ENCODE data around the gene LRMDA.

The LRMDA gene

GRCh38 chr10:76191336-76191735 lies 759.9 kb downstream of the LRMDA start:
- no peak for TF ChIP-seq CTCF (IDR thresholded peaks at IDR 0.05; ENCODE audit: control insufficient read depth, extremely low read depth, insufficient read depth)
- H3K4me3 ChIP-seq (ENCODE audit: low read depth, low read length), result no peak overlapping the region
- no peak for DNase-seq (ENCODE audit: low read depth)

- no peak for DNase-seq (ENCODE audit: low read depth)
- no peak overlapping the region for H3K4me3 ChIP-seq (ENCODE audit: low read depth, low read length)
- TF ChIP-seq CTCF (IDR thresholded peaks at IDR 0.05; ENCODE audit: control insufficient read depth, extremely low read depth, insufficient read depth), result no peak
Observed at GRCh38 chr10:76192151-76192550, 760.7 kb downstream of the LRMDA start.

GRCh38 chr10:76192694-76193320 lies 761.4 kb downstream of the LRMDA start:
- no peak for DNase-seq (ENCODE audit: low read depth)
- no peak for TF ChIP-seq CTCF (IDR thresholded peaks at IDR 0.05; ENCODE audit: control insufficient read depth, extremely low read depth, insufficient read depth)

GRCh38 chr10:76195654-76196390 lies 764.4 kb downstream of the LRMDA start:
- no peak for DNase-seq (ENCODE audit: low read depth)
- TF ChIP-seq CTCF (IDR thresholded peaks at IDR 0.05; ENCODE audit: control insufficient read depth, extremely low read depth, insufficient read depth), result no peak
- no peak overlapping the region for H3K4me3 ChIP-seq (ENCODE audit: low read depth, low read length)

More at GRCh38 chr10:76192694-76193320, 761.4 kb downstream of the LRMDA start:
- H3K4me3 ChIP-seq (ENCODE audit: low read depth, low read length), result no peak overlapping the region

GRCh38 chr10:76197293-76197692 lies 765.9 kb downstream of the LRMDA start:
- no peak for DNase-seq (ENCODE audit: low read depth)
- H3K4me3 ChIP-seq (ENCODE audit: low read depth, low read length), result no peak overlapping the region
- no peak for TF ChIP-seq CTCF (IDR thresholded peaks at IDR 0.05; ENCODE audit: control insufficient read depth, extremely low read depth, insufficient read depth)

- H3K4me3 ChIP-seq (ENCODE audit: low read depth, low read length), result no peak overlapping the region
- no peak for TF ChIP-seq CTCF (IDR thresholded peaks at IDR 0.05; ENCODE audit: control insufficient read depth, extremely low read depth, insufficient read depth)
- no peak for DNase-seq (ENCODE audit: low read depth)
Observed at GRCh38 chr10:76198287-76199035, 767.0 kb downstream of the LRMDA start.

All from LNCaP clone FGC (cell line).